DMS153 treated with DMSO at 0.1 percent for 48 hours (cell line): ENCODE measurements around the gene CHSY3.

Source experiments
- DNase-seq: peaks from one replicate; lab custom pipeline; 2025; ENCODE audit not compliant: unreplicated experiment; lab: John Stamatoyannopoulos, UW

CHSY3 gene

DNA sequence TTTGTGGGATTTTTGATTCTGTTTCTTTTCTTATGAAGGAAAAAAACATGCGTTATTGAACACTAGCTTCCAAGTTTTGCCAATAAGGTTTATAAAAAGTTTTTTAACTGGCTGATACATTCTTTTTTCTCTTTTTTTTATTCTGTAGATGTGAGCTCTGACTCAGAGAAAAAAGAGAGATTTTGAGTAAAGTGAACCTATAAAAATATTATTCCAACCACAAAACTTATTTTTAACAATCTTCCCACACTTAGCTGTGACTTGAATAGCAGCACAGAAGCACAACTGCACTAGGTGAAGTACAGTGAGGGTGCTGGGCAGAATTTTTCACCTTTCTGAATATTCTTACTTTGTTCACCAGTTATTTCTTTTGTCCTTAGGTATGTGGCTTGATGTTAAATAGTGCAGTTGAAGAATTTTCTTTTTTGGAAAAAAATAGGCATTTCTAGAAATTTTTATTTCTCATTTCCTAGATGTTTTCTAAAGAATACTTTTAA is 41.6 kb downstream of the CHSY3 start:
- DNase-seq: no peak

DNA sequence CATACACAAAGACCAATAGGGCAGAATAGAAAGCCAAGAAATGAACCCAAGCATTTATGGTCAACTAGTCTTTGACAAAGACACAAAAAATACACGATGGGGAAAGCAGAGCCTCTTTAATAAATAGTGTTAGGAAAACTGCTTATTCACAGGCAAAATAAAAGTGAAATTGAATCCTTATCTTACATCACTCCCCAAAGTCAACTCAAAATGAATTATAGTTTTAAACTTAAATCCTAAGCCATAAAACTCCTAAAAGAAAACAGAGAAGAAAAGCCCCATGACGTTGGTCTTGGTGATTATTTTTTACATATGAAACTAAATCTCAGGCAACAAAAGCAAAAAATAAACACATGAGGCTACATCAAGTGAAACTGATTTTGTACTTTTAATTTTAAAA is 46.8 kb downstream of the CHSY3 start:
- no peak for DNase-seq

DNA sequence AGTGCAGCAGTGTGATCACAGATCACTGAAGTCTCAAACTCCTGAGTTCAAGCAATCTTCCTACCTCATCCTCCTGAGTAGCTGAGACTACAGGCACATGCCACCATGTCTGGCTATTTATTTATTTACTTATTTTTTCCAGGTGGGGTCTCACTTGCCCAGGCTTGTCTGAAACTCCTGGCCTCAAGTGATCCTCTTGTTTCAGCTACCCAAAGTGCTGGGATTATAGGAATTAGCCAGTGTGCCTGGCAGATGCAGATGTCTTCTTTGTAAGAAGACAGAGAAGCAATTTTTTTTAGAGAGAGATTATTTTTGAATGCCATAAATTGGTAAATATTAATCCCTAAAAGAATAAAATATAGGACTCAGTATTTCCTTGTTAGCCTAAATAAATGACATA is 54.3 kb downstream of the CHSY3 start:
- DNase-seq: no peak

DNA sequence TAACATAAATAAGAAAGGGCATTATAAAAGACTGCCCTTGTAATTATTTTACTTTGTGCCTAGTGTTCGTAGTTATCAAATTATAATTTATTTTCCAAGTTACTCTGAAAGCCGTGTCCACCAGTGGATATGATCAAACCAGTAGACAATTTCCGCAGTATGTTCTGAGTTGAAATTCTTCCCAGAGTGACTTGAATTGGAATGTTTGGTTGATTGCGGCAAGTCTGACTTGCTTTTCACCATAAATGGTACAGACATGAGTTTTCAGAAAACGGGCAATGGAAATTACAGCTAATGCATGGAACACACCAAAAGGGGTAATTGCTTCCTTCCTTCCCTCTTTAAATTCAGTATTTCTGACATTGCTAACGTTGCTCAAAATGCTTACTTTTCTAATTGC is 56.6 kb downstream of the CHSY3 start:
- no peak for DNase-seq

DNA sequence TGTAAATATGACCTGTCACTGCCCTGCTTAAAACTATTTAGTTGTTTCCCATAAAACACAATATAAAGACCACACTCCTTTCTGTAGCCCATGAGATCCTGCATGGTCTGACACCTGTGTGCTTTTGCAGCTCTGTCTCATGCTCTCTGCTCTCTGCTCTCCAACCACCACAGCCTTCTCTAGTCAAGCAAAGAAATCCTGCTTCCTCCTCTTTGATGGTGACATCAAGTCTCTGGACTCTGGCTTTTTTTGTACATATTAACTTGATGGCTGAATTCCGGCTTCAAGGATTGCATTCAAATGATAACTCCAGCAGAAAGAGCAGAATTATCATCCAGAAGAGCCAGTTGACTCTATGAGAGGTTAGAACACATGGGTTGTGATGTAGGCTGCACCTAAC is 58.2 kb downstream of the CHSY3 start:
- no peak for DNase-seq

DNA sequence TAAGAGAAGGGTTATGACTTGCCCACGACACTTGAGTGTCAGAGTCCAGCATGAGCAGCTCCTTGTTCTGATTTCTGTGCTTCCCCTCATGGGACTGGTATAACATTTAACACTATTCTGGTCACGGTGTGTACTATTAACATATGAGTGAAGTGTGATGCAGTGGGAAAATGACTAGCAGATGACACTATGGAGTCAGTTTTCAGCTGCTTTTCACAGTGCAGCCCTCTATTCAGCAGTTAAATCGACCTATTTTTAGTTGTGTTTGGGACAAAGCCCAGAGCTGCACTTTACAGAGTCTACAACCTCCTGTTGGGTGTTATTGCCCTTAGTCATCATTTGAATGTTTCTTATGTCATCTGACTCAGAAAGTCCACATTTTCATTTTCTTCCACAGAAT is 59.1 kb downstream of the CHSY3 start:
- DNase-seq: no peak

DNA sequence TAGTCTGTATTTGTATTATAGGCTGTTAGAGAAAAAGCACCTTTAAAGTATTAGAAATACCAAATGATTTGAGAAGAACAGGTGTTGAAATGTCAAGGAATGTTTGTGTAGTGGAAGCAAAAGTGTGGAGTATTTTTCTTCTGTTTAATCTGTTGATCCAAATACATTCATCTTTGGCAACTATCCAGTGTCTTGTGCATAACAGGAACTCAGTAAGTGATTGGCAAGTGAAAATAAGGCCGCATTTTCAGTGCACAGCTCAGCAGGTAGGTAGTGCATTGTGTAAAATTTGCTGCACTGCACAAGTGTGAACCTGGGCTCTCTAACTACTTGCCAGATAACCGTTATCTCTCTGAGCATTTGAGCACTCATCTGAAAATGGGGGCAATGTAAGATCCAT is 61.8 kb downstream of the CHSY3 start:
- DNase-seq: no peak

DNA sequence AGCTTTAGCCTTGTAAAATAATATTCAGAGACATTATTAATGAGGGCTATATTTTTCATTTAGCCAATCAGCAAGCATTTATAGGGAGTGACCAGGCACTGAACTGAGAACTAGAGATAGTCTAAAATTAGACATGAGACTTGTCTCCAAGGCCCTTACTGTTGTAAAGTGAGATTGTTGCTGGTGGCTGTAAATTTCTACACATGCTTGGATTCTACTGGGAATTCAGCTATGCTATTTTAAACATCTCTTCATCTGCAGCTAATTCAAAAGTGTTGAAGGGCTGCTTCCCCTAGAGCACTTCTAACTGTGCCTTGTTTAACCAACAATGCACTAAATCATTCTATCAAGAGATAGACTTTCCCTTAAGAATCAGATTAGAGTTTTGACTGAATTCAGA is 67.4 kb downstream of the CHSY3 start:
- no peak for DNase-seq

DNA sequence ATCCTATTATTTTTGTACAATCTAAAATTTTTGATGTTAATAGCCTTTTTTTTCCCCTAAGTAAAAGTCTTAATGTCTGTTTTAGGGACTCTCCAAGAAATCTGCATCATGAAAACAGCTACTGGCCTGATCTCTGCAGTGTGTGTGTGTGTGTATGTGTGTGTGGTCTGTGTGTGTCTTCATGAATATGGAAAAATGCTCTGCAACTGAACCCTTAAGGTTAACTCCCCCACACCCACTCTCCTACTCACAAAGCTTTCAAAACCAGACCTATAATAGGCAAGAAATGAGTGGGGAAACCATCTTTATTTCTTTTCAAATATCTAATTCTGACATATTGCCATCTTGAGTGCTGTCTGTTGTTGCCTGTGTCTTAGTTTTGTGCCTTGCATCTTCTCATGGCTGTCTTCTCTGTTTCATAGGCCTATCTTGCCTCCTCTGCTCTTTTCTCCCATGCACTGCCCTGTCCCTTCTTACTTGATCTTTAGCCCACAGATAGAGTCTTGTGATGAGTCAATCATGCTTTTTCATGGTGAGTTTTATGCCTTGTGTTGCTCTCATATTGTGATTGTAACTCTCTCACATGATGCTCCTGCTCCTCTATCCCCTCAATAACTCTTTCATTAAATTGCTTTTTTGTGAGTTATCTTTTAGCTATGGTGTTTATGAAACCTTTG is 68.3 kb downstream of the CHSY3 start:
- no peak for DNase-seq

DNA sequence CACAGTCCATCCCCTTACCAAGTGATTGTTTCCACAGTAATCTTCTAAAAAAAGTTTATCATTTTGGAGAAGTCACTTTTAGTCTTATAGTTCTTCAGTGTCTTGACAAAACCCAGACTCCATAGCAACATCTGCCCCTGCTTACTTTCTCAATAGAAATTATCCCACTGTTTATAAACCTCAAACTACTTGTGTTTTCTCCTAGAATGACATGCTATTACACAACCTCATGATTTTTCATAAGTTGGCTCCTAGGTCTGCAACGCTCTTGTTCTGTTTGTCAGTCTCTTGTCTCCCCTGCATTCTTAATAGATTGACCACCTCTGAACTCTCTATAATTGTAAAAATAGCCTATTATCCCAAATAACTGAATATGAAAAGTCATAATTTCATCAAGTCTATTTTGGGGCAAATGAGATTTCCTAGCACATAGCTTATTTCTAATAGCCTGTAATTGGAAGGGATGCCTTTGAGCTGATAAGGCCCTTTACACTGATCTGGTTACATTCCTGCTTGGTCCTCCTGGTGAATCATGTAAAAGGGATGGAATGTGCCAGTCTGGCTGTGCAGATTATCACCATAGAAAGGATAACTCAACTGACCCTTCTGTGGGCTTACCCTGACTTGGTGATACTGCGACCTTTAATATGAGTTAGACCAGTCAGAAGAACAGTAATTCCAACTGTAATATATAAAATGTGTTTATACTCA is 69.6 kb downstream of the CHSY3 start:
- DNase-seq: no peak

DNA sequence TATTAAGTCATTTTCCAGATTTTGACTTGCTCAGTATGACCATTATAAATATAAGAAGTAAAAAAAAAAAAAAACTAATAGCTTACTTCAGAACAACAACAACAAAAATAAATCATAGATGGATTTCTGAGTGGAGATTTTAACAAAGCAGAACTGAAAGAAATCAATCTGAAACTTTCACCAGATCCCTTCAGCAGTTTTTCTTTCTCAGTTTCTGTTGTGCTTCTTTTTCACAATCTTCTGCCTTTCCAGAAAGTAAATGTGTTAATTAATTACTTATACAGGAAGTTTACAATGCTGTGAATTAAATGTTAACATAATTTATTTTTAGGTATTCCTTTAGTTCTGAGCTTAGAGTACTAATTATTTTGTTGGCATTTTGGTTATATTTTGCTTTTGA is 73.5 kb downstream of the CHSY3 start:
- no peak for DNase-seq

DNA sequence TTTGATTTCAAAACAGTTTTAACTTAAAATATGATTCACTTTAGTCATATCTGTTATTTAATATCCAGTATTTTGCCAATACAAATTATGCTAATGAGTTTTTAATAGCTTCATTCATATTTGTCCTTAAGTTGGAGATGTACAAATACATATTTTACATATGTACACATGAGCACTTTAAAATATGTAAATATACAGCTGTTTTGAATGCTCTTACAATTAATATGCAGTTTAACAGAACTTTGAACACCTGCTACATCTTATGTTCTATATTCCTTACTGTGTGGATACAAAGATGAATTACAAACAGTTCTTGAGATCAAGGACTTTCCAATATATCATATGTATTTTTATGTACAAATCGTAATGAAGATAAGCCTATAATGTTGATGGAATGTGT is 74.0 kb downstream of the CHSY3 start:
- no peak for DNase-seq

DNA sequence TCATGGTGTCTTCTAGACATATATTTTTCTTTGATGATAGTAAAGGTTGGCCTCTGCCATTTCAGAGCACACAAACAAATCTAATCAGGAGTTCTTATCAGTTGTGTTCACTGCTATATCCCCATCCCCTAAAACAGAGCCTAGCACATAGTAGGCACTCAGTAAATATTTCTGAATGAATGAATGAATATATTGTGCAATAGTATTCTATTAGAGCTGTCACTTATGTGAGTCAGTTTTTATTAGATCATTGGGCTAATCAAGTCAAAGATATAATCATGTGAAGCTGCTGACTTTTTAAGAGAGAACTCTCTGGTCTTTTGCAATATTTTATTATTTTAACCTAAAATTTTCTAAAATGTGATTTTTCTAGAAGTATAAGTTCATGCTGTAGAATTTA is 84.2 kb downstream of the CHSY3 start:
- DNase-seq: no peak

DNA sequence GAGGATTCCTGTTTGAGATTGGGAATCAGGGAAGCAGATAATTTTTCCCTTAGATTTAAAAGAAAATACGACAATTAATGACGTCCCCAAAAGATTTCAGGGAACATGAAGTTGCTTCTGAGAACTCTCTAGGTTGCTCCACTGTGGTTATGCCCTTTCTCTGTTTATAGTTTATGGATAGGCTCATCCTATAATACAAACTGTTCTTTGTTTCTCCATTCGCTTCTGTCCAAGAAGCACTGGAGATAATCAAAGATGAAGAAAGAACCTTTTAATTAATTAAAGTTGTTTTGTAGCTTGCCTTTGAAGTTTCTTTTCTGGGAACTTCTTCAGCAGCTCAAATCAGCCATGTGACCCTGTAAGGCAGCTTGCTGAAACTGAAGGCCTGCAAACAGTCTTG is 87.5 kb downstream of the CHSY3 start:
- no peak for DNase-seq

DNA sequence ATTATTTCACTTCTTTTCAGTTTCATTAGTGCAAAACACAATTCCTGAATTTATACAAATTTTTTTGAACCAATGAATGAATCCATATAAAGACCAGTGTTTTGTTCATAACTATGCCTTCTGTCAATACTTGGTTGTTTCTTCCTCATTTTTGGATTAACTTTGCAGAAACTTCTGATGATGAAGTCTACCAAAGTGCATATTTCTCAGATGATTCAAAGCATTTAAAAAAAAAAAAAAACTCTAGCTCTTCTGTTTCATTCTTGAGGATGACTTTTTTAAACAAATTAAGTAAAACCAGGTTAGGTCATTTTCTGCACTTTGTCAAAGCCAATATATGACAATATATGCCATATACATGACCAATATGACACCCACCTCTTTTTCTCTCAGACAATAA is 92.6 kb downstream of the CHSY3 start:
- no peak for DNase-seq

DNA sequence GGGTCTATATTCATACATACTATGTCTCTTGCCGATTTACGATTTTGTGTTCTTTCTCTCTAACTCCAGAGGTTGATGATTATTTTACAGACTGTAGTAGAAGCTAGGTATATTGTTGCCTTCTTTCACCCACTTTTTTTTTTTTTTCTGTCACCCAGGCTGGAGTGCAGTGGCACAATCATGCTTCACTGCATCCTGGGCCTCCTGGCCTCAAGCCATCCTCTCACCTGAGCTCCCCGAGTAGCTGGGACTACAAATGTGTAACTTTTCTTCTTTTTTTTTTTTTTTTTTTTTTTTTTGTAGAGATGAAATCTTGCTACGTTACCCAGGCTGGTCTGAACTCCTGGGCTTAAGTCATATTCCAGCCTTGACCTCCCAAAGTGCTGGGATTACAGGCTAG is 96.2 kb downstream of the CHSY3 start:
- no peak for DNase-seq

DNA sequence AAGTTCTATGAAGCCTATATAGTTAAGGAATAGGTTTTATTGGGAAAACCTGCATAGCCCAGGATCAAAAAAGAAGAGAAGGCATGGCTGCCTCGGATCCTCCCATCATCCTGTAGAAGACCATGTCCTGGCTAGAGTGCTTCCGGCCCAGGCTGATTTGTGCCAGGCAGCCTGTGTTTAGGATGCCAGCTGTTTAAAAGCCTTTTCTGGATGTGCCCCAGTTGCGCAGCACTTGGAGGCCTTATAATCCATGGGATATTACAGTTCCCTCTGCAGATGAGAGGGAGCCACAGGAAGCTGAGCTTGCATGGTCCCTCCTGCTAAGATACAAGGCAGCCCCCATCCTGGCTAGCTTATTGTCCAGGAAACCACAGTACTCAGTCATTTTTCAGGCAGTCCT is 97.9 kb downstream of the CHSY3 start:
- DNase-seq: no peak

DNA sequence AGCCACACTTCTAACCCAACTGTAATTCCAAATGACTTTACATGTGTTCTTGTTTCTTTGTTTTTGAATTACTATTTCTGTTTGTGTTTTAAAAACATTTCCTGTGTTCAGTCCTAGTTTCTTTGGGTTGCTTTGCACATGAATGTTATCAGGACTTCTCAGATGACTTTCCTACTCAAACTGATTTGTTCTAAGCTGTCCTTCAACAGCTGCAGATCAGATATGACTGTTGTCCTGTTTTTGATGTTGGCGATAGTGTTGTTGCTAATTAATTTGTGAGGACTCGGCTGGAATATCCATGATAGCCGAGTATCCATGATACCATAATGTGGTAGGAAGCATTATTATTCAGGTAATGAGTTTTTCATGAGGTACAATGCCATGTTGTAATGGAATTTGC is 98.6 kb downstream of the CHSY3 start:
- no peak for DNase-seq

DNA sequence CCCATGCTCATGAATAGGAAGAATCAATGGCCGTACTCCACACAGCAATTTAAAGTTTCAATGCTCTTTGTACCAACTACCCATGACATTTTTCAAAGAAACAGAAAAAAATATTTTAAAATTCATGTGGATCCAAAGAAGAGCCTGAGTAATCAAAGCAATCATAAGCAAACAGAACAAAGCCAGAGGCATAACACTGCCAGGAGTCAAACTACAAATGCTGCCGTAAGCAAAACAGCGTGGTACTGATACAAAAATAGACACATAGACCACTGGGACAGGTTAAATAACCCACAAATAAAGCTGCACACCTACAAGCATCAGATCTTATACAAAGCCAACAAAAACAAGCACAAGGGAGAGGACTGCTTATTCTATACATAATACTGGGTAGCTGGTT is 107.7 kb downstream of the CHSY3 start:
- no peak for DNase-seq

DNA sequence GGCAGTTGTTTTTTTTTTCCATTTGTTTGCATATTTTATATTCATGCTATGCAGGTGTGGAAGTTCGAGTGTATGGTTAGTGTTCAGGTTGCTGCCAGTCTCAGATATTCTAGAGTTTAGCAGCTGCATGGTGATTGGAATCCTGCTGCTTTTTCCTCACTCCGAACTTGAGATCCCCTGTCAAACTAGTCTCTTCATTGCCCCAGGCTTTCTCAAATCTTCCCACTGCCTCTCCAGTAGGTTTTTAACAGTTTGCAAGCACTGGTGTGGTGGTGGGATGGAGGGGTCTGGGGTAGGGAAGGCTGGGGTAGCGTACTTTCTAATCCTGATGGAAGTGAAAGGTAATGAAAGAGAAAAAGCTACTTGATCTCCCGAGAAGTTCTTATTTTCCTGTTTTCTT is 112.9 kb downstream of the CHSY3 start:
- no peak for DNase-seq

DNA sequence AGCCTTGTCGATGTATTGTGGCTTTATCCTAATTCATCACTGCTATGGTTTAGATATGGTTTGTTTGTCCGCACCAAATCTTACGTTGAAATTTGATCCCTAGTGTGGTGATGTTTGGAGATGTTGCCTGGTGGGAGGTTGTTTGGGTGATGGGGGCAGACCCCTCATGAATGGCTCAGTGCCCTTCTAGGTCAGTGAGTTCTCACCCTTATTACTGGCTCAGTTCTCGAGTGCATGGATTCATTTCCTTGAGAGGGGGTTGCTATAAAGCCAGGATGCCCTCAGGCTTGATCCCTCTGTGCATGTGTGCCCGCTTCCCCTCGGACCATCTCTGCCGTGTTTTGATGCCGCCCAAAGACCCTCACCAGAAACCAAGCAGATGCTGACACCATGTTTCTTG is 114.4 kb downstream of the CHSY3 start:
- no peak for DNase-seq

DNA sequence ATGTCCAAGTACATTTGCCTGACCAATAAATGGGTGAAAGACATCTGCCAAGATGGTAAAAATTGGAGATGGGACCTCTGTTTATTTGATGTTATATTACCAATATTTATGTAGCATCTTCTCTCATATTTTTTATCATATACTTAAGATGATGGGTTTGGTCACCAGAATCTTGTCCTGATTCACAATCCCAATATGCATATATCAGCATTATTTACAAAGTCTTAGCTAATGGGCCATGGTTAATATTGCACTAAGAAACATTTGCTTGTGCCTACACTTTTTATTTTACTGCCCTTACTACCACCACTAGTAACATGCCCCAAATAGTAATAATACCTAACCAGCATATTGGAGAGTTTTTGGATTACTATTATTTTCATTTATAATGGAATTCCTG is 116.7 kb downstream of the CHSY3 start:
- DNase-seq: no peak

DNA sequence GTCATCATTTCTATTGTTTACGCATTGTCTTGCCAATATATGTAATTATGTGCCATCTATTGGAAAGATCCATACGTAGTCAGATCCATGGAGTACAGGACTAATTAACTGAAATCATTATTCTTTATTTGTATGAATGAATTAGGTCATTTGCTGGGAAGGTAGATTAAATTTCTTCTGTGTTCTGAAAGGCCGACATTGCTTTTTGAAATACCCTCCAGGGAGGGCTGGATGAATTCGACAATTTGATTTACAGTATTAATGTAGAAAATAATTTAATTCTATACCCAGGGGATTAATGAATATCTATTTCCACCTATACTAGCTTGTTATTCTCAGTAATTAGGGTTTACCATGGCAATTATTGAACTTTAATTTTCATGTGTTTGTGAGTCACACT is 117.6 kb downstream of the CHSY3 start:
- no peak for DNase-seq
